ENCODE data around the gene KCNJ15. TPM values are rescaled to one million over a fixed set of nuclear protein-coding genes. Genes with fewer than 3 reads are reported as not detected.

The KCNJ15 gene
- polyA plus RNA-seq, 1 donor: 0.25 TPM

- Histone ChIP-seq H3K27me3 (ENCODE audit: control insufficient read depth, insufficient read depth, low read length) (no peaks in the 10 kb centered on the region), H3K36me3 (ENCODE audit: control insufficient read depth, insufficient read depth, low read length) (no peaks in the 10 kb centered on the region), H3K4me1 (ENCODE audit: control insufficient read depth, insufficient read depth, low read length) (no peaks in the 10 kb centered on the region), H3K4me3 (ENCODE audit: low read length) (no peak overlapping the region), H3K9me3 (ENCODE audit: control insufficient read depth, low read depth, low read length) (no peaks in the 10 kb centered on the region), H3K27ac (ENCODE audit: low read length) (no peak overlapping the region)
- 90% methylated on average over 2 of the region's 5 CpGs for WGBS (ENCODE audit: insufficient coverage, low lambda C conversion rate)
- DNase-seq: peak; percentile 25 to 38
Measured at GRCh38 chr21:38267991-38268863, 11.4 kb downstream of the KCNJ15 start.

DNA sequence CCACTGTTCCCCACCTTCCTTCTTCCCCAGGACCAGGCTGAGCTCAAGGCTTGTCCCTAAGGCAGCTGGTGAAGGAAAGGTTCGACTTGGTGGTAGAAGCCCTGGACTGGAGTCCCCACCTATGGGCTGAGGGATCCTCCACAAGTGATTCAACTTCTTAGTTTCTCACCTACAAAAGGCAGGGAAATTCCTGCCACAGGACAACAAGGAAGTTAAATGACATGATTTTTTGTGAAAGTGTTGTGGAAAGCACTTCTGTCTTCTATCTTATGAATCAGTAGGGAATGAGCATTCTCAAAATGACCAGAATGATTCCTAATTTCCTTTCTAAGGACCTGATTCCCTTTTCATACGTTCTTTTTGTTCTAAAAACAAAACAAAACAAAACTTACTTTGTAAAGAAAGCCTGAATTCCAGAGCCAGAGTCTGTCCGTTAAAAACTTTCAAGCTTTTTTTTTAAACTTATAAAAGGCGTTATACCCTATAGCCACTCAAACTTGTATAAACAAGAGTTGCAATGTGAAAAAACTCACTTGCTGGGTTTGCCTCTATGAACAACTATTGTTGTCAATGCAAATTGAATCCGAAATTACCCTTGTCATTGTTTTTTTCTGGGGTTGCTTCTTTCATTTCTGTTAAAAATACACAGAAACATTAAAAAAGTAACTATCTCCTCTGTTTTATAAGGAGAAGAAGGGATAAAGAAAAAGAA, 12.2 kb downstream of the KCNJ15 start:
- no peak overlapping the region for H3K4me3 ChIP-seq (ENCODE audit: low read length)
- H3K4me1 ChIP-seq (ENCODE audit: control insufficient read depth, insufficient read depth, low read length): no peaks in the 10 kb centered on the region
- H3K9me3 ChIP-seq (ENCODE audit: control insufficient read depth, low read depth, low read length): no peaks in the 10 kb centered on the region
- no peaks in the 10 kb centered on the region for H3K27me3 ChIP-seq (ENCODE audit: control insufficient read depth, insufficient read depth, low read length)
- H3K27ac ChIP-seq (ENCODE audit: low read length): no peak overlapping the region
- DNase-seq: no peak
- no peaks in the 10 kb centered on the region for H3K36me3 ChIP-seq (ENCODE audit: control insufficient read depth, insufficient read depth, low read length)
- WGBS (ENCODE audit: insufficient coverage, low lambda C conversion rate): 67% methylated on average over 3 of the region's 5 CpGs

- Histone ChIP-seq H3K4me1 (ENCODE audit: control insufficient read depth, insufficient read depth, low read length) (no peaks in the 10 kb centered on the region), H3K27me3 (ENCODE audit: control insufficient read depth, insufficient read depth, low read length) (no peaks in the 10 kb centered on the region), H3K9me3 (ENCODE audit: control insufficient read depth, low read depth, low read length) (no peaks in the 10 kb centered on the region), H3K4me3 (ENCODE audit: low read length) (no peak overlapping the region), H3K36me3 (ENCODE audit: control insufficient read depth, insufficient read depth, low read length) (no peaks in the 10 kb centered on the region), H3K27ac (ENCODE audit: low read length) (no peak overlapping the region)
- no peak for DNase-seq
- WGBS (ENCODE audit: insufficient coverage, low lambda C conversion rate): 40% methylated on average over 1 of the region's 2 CpGs
Measured at GRCh38 chr21:38269576-38269936, 12.8 kb downstream of the KCNJ15 start.

GRCh38 chr21:38272215-38272614, 15.4 kb downstream of the KCNJ15 start:
- Histone ChIP-seq H3K4me1 (ENCODE audit: control insufficient read depth, insufficient read depth, low read length) (no peaks in the 10 kb centered on the region), H3K9me3 (ENCODE audit: control insufficient read depth, low read depth, low read length) (no peaks in the 10 kb centered on the region), H3K27me3 (ENCODE audit: control insufficient read depth, insufficient read depth, low read length) (no peaks in the 10 kb centered on the region), H3K36me3 (ENCODE audit: control insufficient read depth, insufficient read depth, low read length) (no peaks in the 10 kb centered on the region), H3K27ac (ENCODE audit: low read length) (no peak overlapping the region), H3K4me3 (ENCODE audit: low read length) (no peak overlapping the region)
- no CpG with 5 or more reads among the region's 6 CpGs for WGBS (ENCODE audit: insufficient coverage, low lambda C conversion rate)
- no peak for DNase-seq

- Histone ChIP-seq H3K27me3 (ENCODE audit: control insufficient read depth, insufficient read depth, low read length) (peaks cover 2% of the 10 kb centered on the region), H3K27ac (ENCODE audit: low read length) (no peak overlapping the region), H3K4me3 (ENCODE audit: low read length) (no peak overlapping the region), H3K4me1 (ENCODE audit: control insufficient read depth, insufficient read depth, low read length) (no peaks in the 10 kb centered on the region), H3K9me3 (ENCODE audit: control insufficient read depth, low read depth, low read length) (no peaks in the 10 kb centered on the region), H3K36me3 (ENCODE audit: control insufficient read depth, insufficient read depth, low read length) (no peaks in the 10 kb centered on the region)
- WGBS (ENCODE audit: insufficient coverage, low lambda C conversion rate): 60% methylated on average over 1 of the region's 8 CpGs
- DNase-seq: no peak
Measured at GRCh38 chr21:38273745-38274542, 17.2 kb downstream of the KCNJ15 start.

GRCh38 chr21:38277501-38278131, 20.8 kb downstream of the KCNJ15 start:
- DNase-seq: no peak
- Histone ChIP-seq H3K36me3 (ENCODE audit: control insufficient read depth, insufficient read depth, low read length) (no peaks in the 10 kb centered on the region), H3K4me3 (ENCODE audit: low read length) (no peak overlapping the region), H3K4me1 (ENCODE audit: control insufficient read depth, insufficient read depth, low read length) (no peaks in the 10 kb centered on the region), H3K27ac (ENCODE audit: low read length) (no peak overlapping the region), H3K9me3 (ENCODE audit: control insufficient read depth, low read depth, low read length) (no peaks in the 10 kb centered on the region), H3K27me3 (ENCODE audit: control insufficient read depth, insufficient read depth, low read length) (peaks cover 2% of the 10 kb centered on the region)
- 80% methylated on average over 3 of the region's 9 CpGs for WGBS (ENCODE audit: insufficient coverage, low lambda C conversion rate)

- DNase-seq: no peak
- H3K4me1 ChIP-seq (ENCODE audit: control insufficient read depth, insufficient read depth, low read length): no peaks in the 10 kb centered on the region
- peaks cover 2% of the 10 kb centered on the region for H3K27me3 ChIP-seq (ENCODE audit: control insufficient read depth, insufficient read depth, low read length)
- WGBS (ENCODE audit: insufficient coverage, low lambda C conversion rate): no CpG with 5 or more reads among the region's 5 CpGs
- H3K4me3 ChIP-seq (ENCODE audit: low read length): no peak overlapping the region
- no peaks in the 10 kb centered on the region for H3K36me3 ChIP-seq (ENCODE audit: control insufficient read depth, insufficient read depth, low read length)
- H3K27ac ChIP-seq (ENCODE audit: low read length): no peak overlapping the region
- H3K9me3 ChIP-seq (ENCODE audit: control insufficient read depth, low read depth, low read length): no peaks in the 10 kb centered on the region
Measured at GRCh38 chr21:38280454-38280853, 23.7 kb downstream of the KCNJ15 start.

GRCh38 chr21:38280867-38281266, 24.1 kb downstream of the KCNJ15 start:
- H3K4me1 ChIP-seq (ENCODE audit: control insufficient read depth, insufficient read depth, low read length): no peaks in the 10 kb centered on the region
- no peak overlapping the region for H3K4me3 ChIP-seq (ENCODE audit: low read length)
- WGBS (ENCODE audit: insufficient coverage, low lambda C conversion rate): 93% methylated on average over 3 of the region's 6 CpGs
- DNase-seq: no peak
- H3K27ac ChIP-seq (ENCODE audit: low read length): no peak overlapping the region
- no peaks in the 10 kb centered on the region for H3K36me3 ChIP-seq (ENCODE audit: control insufficient read depth, insufficient read depth, low read length)
- peaks cover 2% of the 10 kb centered on the region for H3K27me3 ChIP-seq (ENCODE audit: control insufficient read depth, insufficient read depth, low read length)
- H3K9me3 ChIP-seq (ENCODE audit: control insufficient read depth, low read depth, low read length): no peaks in the 10 kb centered on the region

DNA sequence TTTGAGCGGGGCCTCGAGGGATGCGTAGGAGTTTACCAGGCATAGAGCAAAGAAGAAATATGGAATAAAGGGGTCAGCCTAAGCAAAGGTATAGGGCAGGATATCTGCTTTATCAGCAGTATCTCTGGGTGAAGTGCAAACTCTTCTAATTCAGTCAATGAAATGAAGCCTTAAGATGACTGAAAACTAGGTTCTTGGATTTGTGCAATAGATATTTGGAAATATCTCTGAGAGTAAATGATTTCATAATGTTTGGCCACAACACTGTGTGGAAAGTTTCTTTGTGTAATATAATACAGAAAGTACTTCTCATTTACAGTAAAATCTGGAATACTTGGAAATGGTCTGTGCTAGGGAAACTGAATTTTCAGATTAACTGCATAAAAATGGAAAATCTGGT, 26.1 kb downstream of the KCNJ15 start:
- no peak overlapping the region for H3K4me3 ChIP-seq (ENCODE audit: low read length)
- 100% methylated on average over 1 of the region's 3 CpGs for WGBS (ENCODE audit: insufficient coverage, low lambda C conversion rate)
- H3K9me3 ChIP-seq (ENCODE audit: control insufficient read depth, low read depth, low read length): no peaks in the 10 kb centered on the region
- H3K36me3 ChIP-seq (ENCODE audit: control insufficient read depth, insufficient read depth, low read length): no peaks in the 10 kb centered on the region
- no peaks in the 10 kb centered on the region for H3K4me1 ChIP-seq (ENCODE audit: control insufficient read depth, insufficient read depth, low read length)
- peaks cover 2% of the 10 kb centered on the region for H3K27me3 ChIP-seq (ENCODE audit: control insufficient read depth, insufficient read depth, low read length)
- no peak for DNase-seq
- no peak overlapping the region for H3K27ac ChIP-seq (ENCODE audit: low read length)

DNA sequence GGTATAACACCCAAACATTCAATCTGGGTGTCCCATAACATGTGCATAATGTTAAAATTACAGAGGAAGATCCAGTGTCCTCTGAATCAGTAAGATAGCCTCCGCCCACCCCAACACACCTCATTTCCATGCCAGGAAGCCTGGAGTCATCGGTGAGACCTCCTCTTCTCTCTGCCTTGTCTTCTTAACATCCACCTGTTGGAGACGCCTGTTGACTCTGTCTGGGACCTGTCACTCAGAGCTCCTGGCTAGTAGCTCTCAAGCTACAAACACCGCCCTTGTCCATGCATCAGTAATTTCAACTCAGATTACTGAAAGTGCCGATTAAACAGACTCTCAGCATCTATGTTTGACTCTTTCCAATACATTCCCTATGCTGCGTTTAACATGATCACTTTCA, 27.4 kb downstream of the KCNJ15 start:
- Histone ChIP-seq H3K27me3 (ENCODE audit: control insufficient read depth, insufficient read depth, low read length) (no peaks in the 10 kb centered on the region), H3K4me3 (ENCODE audit: low read length) (no peak overlapping the region), H3K36me3 (ENCODE audit: control insufficient read depth, insufficient read depth, low read length) (no peaks in the 10 kb centered on the region), H3K4me1 (ENCODE audit: control insufficient read depth, insufficient read depth, low read length) (no peaks in the 10 kb centered on the region), H3K9me3 (ENCODE audit: control insufficient read depth, low read depth, low read length) (no peaks in the 10 kb centered on the region), H3K27ac (ENCODE audit: low read length) (no peak overlapping the region)
- 100% methylated on average over 1 of the region's 6 CpGs for WGBS (ENCODE audit: insufficient coverage, low lambda C conversion rate)
- no peak for DNase-seq

All from large intestine (tissue), 3 donors.